HG03354 (cell line): Measurements from ENCODE around the gene LYPD6B.
A peak's percentile ranks its signal among the peaks of the same experiment; 100 is the strongest.

Source experiments
- ATAC-seq: cut with Tn5 transposase; IDR thresholded peaks from one replicate; pipeline ENCODE4 v1.9.1; 2021; ENCODE audit warnings: mild to moderate bottlenecking; ENCODE audit not compliant: unreplicated experiment, poor library complexity, severe bottlenecking

The LYPD6B gene

GRCh38 chr2:149038442-149039212 is at the start of gene LYPD6B:
Gene LYPD6B (plus strand): TSS chr2:149038699. CDS start chr2:149130949, 92,250 bp downstream.
- peak; percentile 64 for ATAC-seq

- peak; percentile 92 for ATAC-seq
Measured at GRCh38 chr2:148989882-148990493, 48.5 kb upstream of the LYPD6B start.

GRCh38 chr2:148990968-148991367 is 47.5 kb upstream of the LYPD6B start:
- ATAC-seq: no peak

GRCh38 chr2:148992448-148992847 is 46.1 kb upstream of the LYPD6B start:
- ATAC-seq: no peak

GRCh38 chr2:148993351-148993750 is 45.1 kb upstream of the LYPD6B start:
- no peak for ATAC-seq

- no peak for ATAC-seq
Measured at GRCh38 chr2:148994341-148994740, 44.2 kb upstream of the LYPD6B start.

- no peak for ATAC-seq
Measured at GRCh38 chr2:148996805-148997204, 41.7 kb upstream of the LYPD6B start.

- no peak for ATAC-seq
Measured at GRCh38 chr2:148998165-148998830, 40.2 kb upstream of the LYPD6B start.

- ATAC-seq: no peak
Measured at GRCh38 chr2:148998831-148999200, 39.7 kb upstream of the LYPD6B start.

GRCh38 chr2:148999451-148999921 is 39.0 kb upstream of the LYPD6B start:
- no peak for ATAC-seq

- no peak for ATAC-seq
Measured at GRCh38 chr2:149000158-149000938, 38.2 kb upstream of the LYPD6B start.

GRCh38 chr2:149001496-149001895 is 37.0 kb upstream of the LYPD6B start:
- ATAC-seq: no peak

GRCh38 chr2:149002378-149002890 is 36.1 kb upstream of the LYPD6B start:
- no peak for ATAC-seq

GRCh38 chr2:149002891-149003740 is 35.4 kb upstream of the LYPD6B start:
- no peak for ATAC-seq

GRCh38 chr2:149004836-149005235 is 33.7 kb upstream of the LYPD6B start:
- ATAC-seq: no peak

GRCh38 chr2:149005471-149006077 is 32.9 kb upstream of the LYPD6B start:
- ATAC-seq: no peak

- ATAC-seq: no peak
Measured at GRCh38 chr2:149006883-149007543, 31.5 kb upstream of the LYPD6B start.

GRCh38 chr2:149008381-149008780 is 30.1 kb upstream of the LYPD6B start:
- ATAC-seq: no peak
